Stimulated activated naive CD8-positive, alpha-beta T cell treated with anti-CD3 and anti-CD28 coated beads, Interleukin-15, Interleukin-2, amounts not matched to agents 100 ng/mL and 50 ng/mL, for 24 hours (primary cell): ENCODE measurements around the gene MFNG.

ENCODE experiments used
- H3K27ac Mint-ChIP-seq: one replicate; pipeline ENCODE4 v1.8.0; 2021; ENCODE audit warnings: mild to moderate bottlenecking, mixed read lengths
- H3K27me3 Mint-ChIP-seq: one replicate; pipeline ENCODE4 v1.8.0; 2021; ENCODE audit warnings: mixed read lengths
- H3K36me3 Mint-ChIP-seq: one replicate; pipeline ENCODE4 v1.8.0; 2021; ENCODE audit warnings: low read depth, mixed read lengths
- H3K4me1 Mint-ChIP-seq: one replicate; pipeline ENCODE4 v1.8.0; 2021; ENCODE audit warnings: low read depth, mixed read lengths
- H3K4me3 Mint-ChIP-seq: one replicate; pipeline ENCODE4 v1.8.0; 2021; ENCODE audit warnings: mild to moderate bottlenecking, mixed read lengths
- H3K9me3 Mint-ChIP-seq: one replicate; pipeline ENCODE4 v1.8.0; 2021; ENCODE audit warnings: mixed read lengths

Gene MFNG

DNA sequence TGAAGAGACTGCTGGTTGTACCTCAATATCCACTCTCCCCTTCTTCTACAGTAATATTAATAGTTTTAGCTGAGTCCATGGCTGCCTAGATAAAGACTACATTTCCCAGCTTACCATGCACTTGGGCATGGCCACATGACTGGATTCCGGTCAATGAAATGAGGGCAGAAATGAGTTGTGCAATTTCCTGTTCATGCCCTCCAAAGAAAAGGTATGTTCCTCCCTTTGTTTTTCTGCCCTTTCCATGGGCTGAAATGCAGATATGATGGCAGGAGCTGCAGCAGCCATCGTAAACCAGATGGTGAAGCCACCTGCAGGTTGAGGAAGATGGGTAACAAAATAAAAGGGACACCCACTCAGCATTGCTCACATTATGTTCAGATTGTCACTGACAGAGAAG is 43.6 kb downstream of the MFNG start:
- peaks cover 9% of the 10 kb centered on the region for H3K4me1 Mint-ChIP-seq
- no peak overlapping the region for H3K27ac Mint-ChIP-seq
- peaks cover 17% of the 10 kb centered on the region for H3K27me3 Mint-ChIP-seq
- no peaks in the 10 kb centered on the region for H3K36me3 Mint-ChIP-seq
- H3K4me3 Mint-ChIP-seq, result no peak overlapping the region
- peaks cover 9% of the 10 kb centered on the region for H3K9me3 Mint-ChIP-seq

GRCh38 chr22:37442135-37442534 is 44.0 kb downstream of the MFNG start:
- H3K27ac Mint-ChIP-seq, result no peak overlapping the region
- peaks cover 9% of the 10 kb centered on the region for H3K4me1 Mint-ChIP-seq
- H3K4me3 Mint-ChIP-seq, result no peak overlapping the region
- H3K36me3 Mint-ChIP-seq, result no peaks in the 10 kb centered on the region
- H3K27me3 Mint-ChIP-seq, result peaks cover 18% of the 10 kb centered on the region
- H3K9me3 Mint-ChIP-seq, result peaks cover 9% of the 10 kb centered on the region

GRCh38 chr22:37440875-37441274 is 45.3 kb downstream of the MFNG start:
- Mint-ChIP-seq H3K9me3 (peaks cover 9% of the 10 kb centered on the region), H3K4me1 (peaks cover 9% of the 10 kb centered on the region), H3K4me3 (no peak overlapping the region), H3K27me3 (peaks cover 20% of the 10 kb centered on the region), H3K36me3 (no peaks in the 10 kb centered on the region), H3K27ac (no peak overlapping the region)

GRCh38 chr22:37439347-37439746 is 46.8 kb downstream of the MFNG start:
- Mint-ChIP-seq H3K4me3 (no peak overlapping the region), H3K36me3 (no peaks in the 10 kb centered on the region), H3K9me3 (peaks cover 9% of the 10 kb centered on the region), H3K27me3 (peaks cover 24% of the 10 kb centered on the region), H3K4me1 (peaks cover 9% of the 10 kb centered on the region), H3K27ac (no peak overlapping the region)

- Mint-ChIP-seq H3K27me3 (peaks cover 25% of the 10 kb centered on the region), H3K9me3 (peaks cover 5% of the 10 kb centered on the region), H3K4me3 (no peak overlapping the region), H3K4me1 (peaks cover 18% of the 10 kb centered on the region), H3K36me3 (peaks cover 4% of the 10 kb centered on the region), H3K27ac (no peak overlapping the region)
Observed at GRCh38 chr22:37435970-37436603, 50.1 kb downstream of the MFNG start.

DNA sequence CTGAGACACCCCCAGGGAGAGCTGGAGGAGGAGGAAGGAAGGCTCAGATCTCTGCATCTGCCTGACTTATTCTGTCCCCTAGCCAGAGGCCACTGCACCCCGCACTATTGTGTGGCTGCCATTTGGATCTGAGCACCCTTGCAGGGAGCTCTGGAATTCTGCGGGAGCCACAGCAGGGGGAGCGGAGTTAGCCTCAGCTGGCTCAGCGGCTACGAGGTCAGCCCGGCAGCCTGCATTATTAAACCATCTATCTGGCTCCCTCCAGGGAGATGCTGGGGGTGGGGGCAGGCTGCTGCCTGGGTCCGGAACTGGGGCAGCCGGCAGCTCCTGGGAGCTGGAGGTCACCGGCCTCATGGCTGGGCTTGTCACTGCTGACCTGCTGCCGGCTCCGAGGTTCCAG is 52.4 kb downstream of the MFNG start:
- Mint-ChIP-seq H3K4me1 (peaks cover 22% of the 10 kb centered on the region), H3K9me3 (peaks cover 4% of the 10 kb centered on the region), H3K27me3 (peaks cover 30% of the 10 kb centered on the region), H3K4me3 (no peak overlapping the region), H3K27ac (no peak overlapping the region), H3K36me3 (peaks cover 4% of the 10 kb centered on the region)

DNA sequence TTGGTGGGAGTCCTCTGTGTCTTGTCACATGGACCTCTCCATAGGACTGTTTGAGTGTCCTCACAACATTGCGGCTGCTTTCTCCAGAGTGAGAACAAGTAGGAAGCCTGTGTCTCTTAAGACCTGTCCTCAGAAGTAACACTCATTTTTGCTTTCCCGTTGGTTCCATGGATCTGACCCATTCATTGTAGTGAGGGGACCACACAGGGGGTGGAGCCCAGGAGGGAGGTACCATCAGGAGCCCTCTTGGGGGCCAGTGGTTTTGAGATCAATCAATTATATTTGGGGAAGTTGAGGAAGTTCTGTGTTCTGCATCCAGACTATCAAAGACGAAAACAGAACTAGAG is 53.5 kb downstream of the MFNG start:
- peaks cover 36% of the 10 kb centered on the region for H3K27me3 Mint-ChIP-seq
- H3K4me1 Mint-ChIP-seq, result peaks cover 30% of the 10 kb centered on the region
- H3K9me3 Mint-ChIP-seq, result peaks cover 4% of the 10 kb centered on the region
- no peak overlapping the region for H3K27ac Mint-ChIP-seq
- H3K4me3 Mint-ChIP-seq, result no peak overlapping the region
- peaks cover 4% of the 10 kb centered on the region for H3K36me3 Mint-ChIP-seq

GRCh38 chr22:37431801-37432707 is 54.1 kb downstream of the MFNG start:
- Mint-ChIP-seq H3K4me1 (peaks cover 30% of the 10 kb centered on the region), H3K27me3 (peaks cover 34% of the 10 kb centered on the region), H3K36me3 (peaks cover 4% of the 10 kb centered on the region), H3K27ac (peak overlapping the region; percentile 47), H3K4me3 (no peak overlapping the region), H3K9me3 (peaks cover 4% of the 10 kb centered on the region)

DNA sequence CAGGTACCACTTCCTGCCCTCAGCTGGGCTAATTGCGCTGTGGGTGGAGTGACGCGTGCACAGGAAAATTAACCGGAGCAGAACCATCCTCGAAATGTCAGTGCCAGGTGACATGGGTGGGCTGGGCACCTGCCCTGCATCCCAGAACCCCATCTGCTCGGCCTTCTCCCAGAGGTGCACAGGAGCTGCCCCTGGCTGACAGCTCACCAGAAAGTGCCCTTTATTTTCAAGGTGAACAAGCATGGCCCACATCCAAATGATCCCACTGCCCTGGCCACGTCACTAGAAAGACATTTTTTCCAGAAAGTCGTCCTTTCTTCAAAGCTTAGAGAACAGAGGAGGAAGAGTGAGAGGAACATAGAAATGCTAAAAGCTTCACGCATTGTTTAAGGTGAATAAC is 54.8 kb downstream of the MFNG start:
- Mint-ChIP-seq H3K27me3 (peaks cover 39% of the 10 kb centered on the region), H3K9me3 (peaks cover 4% of the 10 kb centered on the region), H3K36me3 (peaks cover 4% of the 10 kb centered on the region), H3K27ac (no peak overlapping the region), H3K4me3 (no peak overlapping the region), H3K4me1 (peaks cover 30% of the 10 kb centered on the region)

DNA sequence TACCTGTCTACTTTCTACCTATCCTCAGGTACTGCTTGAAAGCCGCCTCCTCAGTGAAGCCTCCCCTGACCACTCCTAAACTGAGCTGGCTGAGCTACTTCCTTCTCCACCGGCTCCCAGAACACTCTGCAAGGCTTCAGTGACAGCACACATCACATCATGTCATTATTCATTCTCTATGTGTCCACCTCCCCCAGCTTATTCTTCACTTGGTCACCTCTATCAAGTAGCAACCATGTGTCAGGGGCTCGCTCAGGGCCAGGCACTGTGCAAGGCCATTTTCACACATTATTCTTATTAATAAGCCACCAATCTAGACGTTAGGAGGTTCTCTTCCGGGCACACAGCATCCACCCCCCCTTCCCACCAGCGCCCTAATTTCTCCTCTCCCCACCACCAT is 55.2 kb downstream of the MFNG start:
- Mint-ChIP-seq H3K36me3 (peaks cover 4% of the 10 kb centered on the region), H3K27ac (no peak overlapping the region), H3K4me1 (peaks cover 34% of the 10 kb centered on the region), H3K4me3 (no peak overlapping the region), H3K27me3 (peaks cover 43% of the 10 kb centered on the region), H3K9me3 (peaks cover 4% of the 10 kb centered on the region)

GRCh38 chr22:37428649-37429586 is 57.3 kb downstream of the MFNG start:
- Mint-ChIP-seq H3K36me3 (peaks cover 4% of the 10 kb centered on the region), H3K4me3 (peak overlapping the region; percentile 10), H3K27me3 (peaks cover 51% of the 10 kb centered on the region), H3K4me1 (peaks cover 35% of the 10 kb centered on the region), H3K27ac (no peak overlapping the region), H3K9me3 (peaks cover 4% of the 10 kb centered on the region)

- peak overlapping the region; percentile 45 for H3K4me3 Mint-ChIP-seq
Observed at GRCh38 chr22:37427711-37428635, 58.2 kb downstream of the MFNG start.

DNA sequence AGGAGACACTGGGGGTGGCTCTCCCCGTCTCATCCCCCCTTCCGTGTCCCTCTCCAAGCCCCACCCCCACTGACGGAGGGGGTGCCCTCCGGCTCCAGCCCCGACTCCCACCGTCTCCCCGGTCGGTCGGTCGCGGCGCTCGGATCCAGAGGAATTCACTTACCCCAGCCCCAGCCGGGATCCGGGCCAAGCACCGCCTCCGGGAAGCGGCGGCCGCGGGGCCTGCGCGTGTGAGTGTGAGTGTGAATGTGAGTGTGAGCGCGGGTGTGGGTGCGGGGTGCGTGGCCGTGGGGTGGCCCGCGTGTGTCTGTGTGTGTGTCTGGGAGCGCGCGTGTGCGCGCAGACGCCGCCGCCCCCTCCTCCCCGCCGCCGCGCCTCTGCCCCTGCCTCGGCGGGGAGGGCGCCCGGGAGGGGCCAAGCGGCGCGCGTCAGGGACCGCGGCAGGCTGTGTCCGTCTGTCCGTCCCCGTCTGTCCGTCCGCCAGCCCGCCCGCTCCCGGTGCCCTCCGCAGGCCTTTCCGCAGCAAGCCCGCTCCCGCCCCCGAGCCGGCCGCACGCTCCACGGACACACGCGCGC is 59.0 kb downstream of the MFNG start, which contains the start of gene ELFN2:
ELFN2 (minus strand) TSS at position 345 of the 576 bp plus-strand sequence. CDS start 51,945 bp downstream, outside the sequence.
- no peaks in the 10 kb centered on the region for H3K36me3 Mint-ChIP-seq
- peaks cover 48% of the 10 kb centered on the region for H3K27me3 Mint-ChIP-seq
- no peaks in the 10 kb centered on the region for H3K9me3 Mint-ChIP-seq
- H3K27ac Mint-ChIP-seq, result no peak within 1 kb of the TSS
- H3K4me3 Mint-ChIP-seq, result peak within 1 kb of the TSS; percentile 45
- peaks cover 29% of the 10 kb centered on the region for H3K4me1 Mint-ChIP-seq

More at GRCh38 chr22:37427711-37428635, 58.2 kb downstream of the MFNG start:
- H3K27me3 Mint-ChIP-seq, result peaks cover 51% of the 10 kb centered on the region
- H3K36me3 Mint-ChIP-seq, result peaks cover 4% of the 10 kb centered on the region
- H3K27ac Mint-ChIP-seq, result no peak overlapping the region
- H3K9me3 Mint-ChIP-seq, result peaks cover 4% of the 10 kb centered on the region
- peaks cover 35% of the 10 kb centered on the region for H3K4me1 Mint-ChIP-seq
